22Rv1 (cell line): ENCODE data around the gene PTPRM.

Experiments
- ZFX ChIP-seq: fragments of 450-650 bp; IDR thresholded peaks from 2 replicates; pipeline ENCODE4 v1.6.1; 2017; ENCODE audit warnings: antibody characterized with exemption, borderline replicate concordance
- TF ChIP-seq, protein P1 (sequence below): fragments of 450-650 bp; IDR thresholded peaks from 2 replicates; pipeline ENCODE4 v1.5.1; 2017; ENCODE audit warnings: mild to moderate bottlenecking

- TF ChIP-seq, protein P1, sequence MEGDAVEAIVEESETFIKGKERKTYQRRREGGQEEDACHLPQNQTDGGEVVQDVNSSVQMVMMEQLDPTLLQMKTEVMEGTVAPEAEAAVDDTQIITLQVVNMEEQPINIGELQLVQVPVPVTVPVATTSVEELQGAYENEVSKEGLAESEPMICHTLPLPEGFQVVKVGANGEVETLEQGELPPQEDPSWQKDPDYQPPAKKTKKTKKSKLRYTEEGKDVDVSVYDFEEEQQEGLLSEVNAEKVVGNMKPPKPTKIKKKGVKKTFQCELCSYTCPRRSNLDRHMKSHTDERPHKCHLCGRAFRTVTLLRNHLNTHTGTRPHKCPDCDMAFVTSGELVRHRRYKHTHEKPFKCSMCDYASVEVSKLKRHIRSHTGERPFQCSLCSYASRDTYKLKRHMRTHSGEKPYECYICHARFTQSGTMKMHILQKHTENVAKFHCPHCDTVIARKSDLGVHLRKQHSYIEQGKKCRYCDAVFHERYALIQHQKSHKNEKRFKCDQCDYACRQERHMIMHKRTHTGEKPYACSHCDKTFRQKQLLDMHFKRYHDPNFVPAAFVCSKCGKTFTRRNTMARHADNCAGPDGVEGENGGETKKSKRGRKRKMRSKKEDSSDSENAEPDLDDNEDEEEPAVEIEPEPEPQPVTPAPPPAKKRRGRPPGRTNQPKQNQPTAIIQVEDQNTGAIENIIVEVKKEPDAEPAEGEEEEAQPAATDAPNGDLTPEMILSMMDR = no peak
- no peak for TF ChIP-seq ZFX
Observed at GRCh38 chr18:7974200-7974874, 407.2 kb downstream of the PTPRM start.
